GM21619 (cell line): ENCODE results near the gene ZSCAN1.
"Not testable (repeated sequence)": the region's sequence is repeated elsewhere in the genome, so short reads cannot be mapped to it uniquely, and the experiment has no call there.

Source experiments
- ATAC-seq: cut with Tn5 transposase; IDR thresholded peaks from one replicate; pipeline ENCODE4 v1.9.1; 2021; ENCODE audit not compliant: unreplicated experiment

The ZSCAN1 gene

GRCh38 chr19:58033741-58034476 lies at the start of gene ZSCAN1:
ZSCAN1 (plus strand) TSS chr19:58034025; CDS start chr19:58037837, 3,812 bp downstream.
- ATAC-seq, result no peak

- no peak for ATAC-seq
These were observed 41.0 kb upstream of the ZSCAN1 start for GRCh38 chr19:57992841-57993240.

- no peak for ATAC-seq
These were observed 33.1 kb upstream of the ZSCAN1 start for GRCh38 chr19:58000677-58001076.

- ATAC-seq, result peak; percentile 7
These were observed 31.9 kb upstream of the ZSCAN1 start for GRCh38 chr19:58001895-58002369.

GRCh38 chr19:58002384-58003173 lies 31.2 kb upstream of the ZSCAN1 start, which contains the start of gene ZNF606:
ZNF606 (minus strand) TSS chr19:58002820; CDS start chr19:58001319, 1,501 bp downstream.
- peak; percentile 92 for ATAC-seq

GRCh38 chr19:58003174-58003828 lies 30.5 kb upstream of the ZSCAN1 start:
- no peak for ATAC-seq

- ATAC-seq, result no peak
These were observed 26.5 kb upstream of the ZSCAN1 start for GRCh38 chr19:58007285-58007684.

- not testable (repeated sequence) for ATAC-seq
These were observed 24.9 kb upstream of the ZSCAN1 start for GRCh38 chr19:58008877-58009276.

GRCh38 chr19:58009301-58009665 lies 24.5 kb upstream of the ZSCAN1 start:
- peak; percentile 13 for ATAC-seq

GRCh38 chr19:58009666-58010301 lies 24.0 kb upstream of the ZSCAN1 start:
- ATAC-seq, result peak; percentile 76

- no peak for ATAC-seq
These were observed 23.3 kb upstream of the ZSCAN1 start for GRCh38 chr19:58010507-58010906.

- no peak for ATAC-seq
These were observed 19.7 kb upstream of the ZSCAN1 start for GRCh38 chr19:58014141-58014540.

GRCh38 chr19:58020129-58020528 lies 13.7 kb upstream of the ZSCAN1 start:
- no peak for ATAC-seq

GRCh38 chr19:58021541-58022282 lies 12.1 kb upstream of the ZSCAN1 start:
- no peak for ATAC-seq

- ATAC-seq, result no peak
These were observed 11.6 kb upstream of the ZSCAN1 start for GRCh38 chr19:58022283-58022660.

GRCh38 chr19:58024661-58025060 lies 9.2 kb upstream of the ZSCAN1 start:
- no peak for ATAC-seq

- ATAC-seq, result no peak
These were observed 610 bp downstream of the ZSCAN1 start for GRCh38 chr19:58034477-58034793.

GRCh38 chr19:58035863-58036262 lies 2.0 kb downstream of the ZSCAN1 start:
- ATAC-seq, result no peak

GRCh38 chr19:58037927-58038687 lies 4.3 kb downstream of the ZSCAN1 start:
- no peak for ATAC-seq

- no peak for ATAC-seq
These were observed 4.9 kb downstream of the ZSCAN1 start for GRCh38 chr19:58038688-58039204.
